ENCODE measurements around the gene LOXHD1.
A peak's percentile ranks its signal among the peaks of the same experiment; 100 is the strongest.

The LOXHD1 gene

GRCh38 chr18:46546111-46546640 lies 110.8 kb downstream of the LOXHD1 start:
- no peak for DNase-seq (ENCODE audit: low spot score)

GRCh38 chr18:46542545-46542944 lies 114.5 kb downstream of the LOXHD1 start:
- DNase-seq (ENCODE audit: low spot score): no peak

DNA sequence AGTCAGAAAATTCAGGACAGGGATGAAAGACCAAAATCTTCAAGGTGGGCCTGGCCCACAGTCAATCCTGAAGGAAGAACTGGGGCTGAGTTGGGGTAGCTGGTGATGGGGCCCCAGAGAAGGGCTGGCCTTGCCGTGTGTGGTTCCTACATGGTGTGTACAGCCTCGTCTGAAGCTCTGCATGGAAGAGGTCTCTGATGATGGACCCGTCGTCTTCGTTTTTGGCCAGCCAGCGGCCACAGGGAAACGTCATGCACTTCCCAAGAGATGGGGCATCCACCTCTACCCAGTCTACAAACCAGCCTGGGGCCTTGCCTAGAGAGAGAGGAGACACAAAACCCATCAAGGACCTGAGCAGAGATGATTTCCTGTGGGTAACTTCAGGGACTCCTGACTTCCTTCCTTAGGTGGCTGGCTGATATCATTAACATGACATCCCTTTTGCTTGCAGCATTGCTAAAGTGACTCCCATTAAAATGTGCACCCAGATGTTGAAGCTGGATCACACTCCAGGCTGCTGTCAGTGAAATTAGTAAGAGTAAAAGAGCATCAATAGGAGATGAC lies 115.3 kb downstream of the LOXHD1 start:
- DNase-seq (ENCODE audit: low spot score): no peak

GRCh38 chr18:46538376-46538775 lies 118.6 kb downstream of the LOXHD1 start:
- DNase-seq (ENCODE audit: low spot score): no peak

- no peak for DNase-seq (ENCODE audit: low spot score)
Observed at GRCh38 chr18:46536215-46536874, 120.7 kb downstream of the LOXHD1 start.

DNA sequence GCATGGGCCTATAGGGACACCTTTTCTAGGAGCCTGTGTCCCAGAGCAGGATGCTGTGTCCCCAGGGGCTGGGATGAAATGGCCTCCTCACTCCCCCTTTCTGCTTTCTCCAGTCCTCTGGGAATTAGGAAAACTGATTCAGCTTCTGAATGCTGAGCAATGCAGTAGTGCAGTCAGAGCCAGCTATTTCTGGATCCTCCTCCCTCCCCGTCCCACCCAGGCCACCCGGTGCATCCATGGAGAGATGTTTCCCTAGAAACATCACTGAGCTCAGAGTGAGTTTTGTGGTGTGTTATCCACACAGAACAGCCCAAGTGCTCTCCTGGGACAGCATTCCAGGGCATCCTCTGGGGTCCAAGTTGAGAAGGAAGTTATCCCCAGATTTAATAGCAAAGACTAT lies 125.5 kb downstream of the LOXHD1 start:
- no peak for DNase-seq (ENCODE audit: low spot score)

GRCh38 chr18:46528037-46528436 lies 129.0 kb downstream of the LOXHD1 start:
- DNase-seq (ENCODE audit: low spot score): no peak

GRCh38 chr18:46519870-46520269 lies 137.2 kb downstream of the LOXHD1 start:
- DNase-seq (ENCODE audit: low spot score): no peak

- DNase-seq (ENCODE audit: low spot score): no peak
Observed at GRCh38 chr18:46518438-46518837, 138.6 kb downstream of the LOXHD1 start.

- no peak for DNase-seq (ENCODE audit: low spot score)
Observed at GRCh38 chr18:46516555-46516954, 140.5 kb downstream of the LOXHD1 start.

- no peak for DNase-seq (ENCODE audit: low spot score)
Observed at GRCh38 chr18:46510386-46510785, 146.6 kb downstream of the LOXHD1 start.

DNA sequence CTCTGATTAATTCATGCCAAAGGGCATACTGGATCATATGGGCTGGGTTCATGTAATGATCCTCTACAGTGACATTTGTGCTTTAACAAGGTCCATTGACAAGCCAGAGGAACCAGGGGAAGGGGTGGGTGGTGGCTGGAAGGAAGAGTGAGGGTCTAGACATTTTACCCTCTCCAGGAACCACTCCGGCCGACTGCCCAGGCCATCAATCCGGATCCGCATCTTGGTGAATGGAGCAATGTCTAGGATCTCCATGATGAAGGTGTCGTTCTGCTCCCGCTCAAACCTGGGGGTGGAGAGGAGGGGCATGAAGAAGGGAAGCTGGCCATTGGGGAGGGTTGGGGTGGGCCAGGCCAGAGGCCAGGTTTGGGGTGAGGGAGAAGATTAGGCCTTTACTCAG lies 147.5 kb downstream of the LOXHD1 start:
- no peak for DNase-seq (ENCODE audit: low spot score)

GRCh38 chr18:46506974-46507586 lies 149.9 kb downstream of the LOXHD1 start:
- DNase-seq (ENCODE audit: low spot score): no peak

DNA sequence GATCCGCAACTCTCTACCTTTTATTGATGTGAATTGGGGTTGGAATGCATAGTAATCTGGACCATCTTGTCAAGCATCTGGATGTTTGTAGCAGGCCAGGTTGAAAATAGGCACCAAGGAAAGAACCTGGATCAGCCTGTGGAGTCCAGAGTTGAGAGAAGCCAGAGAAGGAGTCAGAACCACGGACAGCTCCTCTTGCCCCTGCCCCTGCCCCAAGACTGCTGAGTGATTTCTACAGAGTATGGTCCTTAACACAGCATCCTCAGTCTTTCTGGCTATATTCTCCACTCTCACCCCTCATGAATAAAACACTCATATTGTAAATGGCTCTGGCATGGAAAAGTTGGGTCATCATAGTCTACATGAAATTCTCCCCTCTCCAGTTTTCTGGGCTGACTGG lies 154.6 kb downstream of the LOXHD1 start:
- DNase-seq (ENCODE audit: low spot score): peak; percentile 60

GRCh38 chr18:46497129-46497528 lies 159.9 kb downstream of the LOXHD1 start:
- peak; percentile 76 for DNase-seq (ENCODE audit: low spot score)

GRCh38 chr18:46488471-46489213 lies 168.4 kb downstream of the LOXHD1 start:
- no peak for DNase-seq (ENCODE audit: low spot score)

DNA sequence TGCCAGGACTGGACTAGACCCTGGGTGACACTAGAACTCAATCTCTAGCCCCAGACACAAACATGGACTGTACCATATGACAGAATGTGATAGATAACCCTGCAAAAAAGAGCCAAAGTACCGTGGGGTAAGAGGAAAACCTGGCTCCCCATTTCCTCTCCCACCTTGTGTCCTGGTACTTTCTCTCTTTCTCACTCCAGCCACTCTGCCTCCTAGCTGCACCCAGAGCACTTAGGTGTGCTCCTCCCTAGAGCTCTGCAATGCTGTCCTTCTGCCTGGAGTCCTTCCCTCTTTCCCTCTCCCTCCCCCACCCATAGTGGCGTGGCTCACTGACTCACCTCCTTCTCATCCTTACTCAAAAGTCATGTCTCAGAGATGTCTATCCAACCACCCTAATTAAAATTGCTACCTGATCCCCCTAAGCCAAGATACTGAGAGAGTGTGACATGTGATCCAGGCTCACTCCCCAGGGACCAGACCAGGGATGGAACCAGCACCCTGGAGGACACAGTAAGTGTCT lies 171.3 kb downstream of the LOXHD1 start:
- no peak for DNase-seq (ENCODE audit: low spot score)

GRCh38 chr18:46484971-46485370 lies 172.0 kb downstream of the LOXHD1 start:
- DNase-seq (ENCODE audit: low spot score): no peak

DNA sequence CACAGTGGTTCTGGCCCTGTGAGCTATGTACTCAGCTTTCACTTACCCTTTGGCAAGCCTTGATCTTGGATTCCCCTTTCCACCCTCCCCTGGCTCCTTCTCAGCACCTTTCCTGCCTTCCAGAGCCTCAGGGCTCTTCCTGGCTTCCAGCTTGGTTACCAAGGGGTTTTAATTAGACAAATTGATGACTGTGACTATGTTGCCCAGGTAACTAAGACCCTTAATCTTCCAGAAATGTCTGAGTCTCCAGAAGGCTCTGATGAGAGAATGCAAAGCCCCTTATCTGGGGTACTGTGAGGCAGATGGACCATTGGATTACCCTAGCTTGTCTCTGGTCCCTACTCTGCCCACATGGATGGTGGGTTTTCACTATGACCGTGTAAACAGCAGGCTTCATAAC lies 174.2 kb downstream of the LOXHD1 start:
- no peak for DNase-seq (ENCODE audit: low spot score)

GRCh38 chr18:46481847-46482245 lies 175.2 kb downstream of the LOXHD1 start:
- no peak for DNase-seq (ENCODE audit: low spot score)

DNA sequence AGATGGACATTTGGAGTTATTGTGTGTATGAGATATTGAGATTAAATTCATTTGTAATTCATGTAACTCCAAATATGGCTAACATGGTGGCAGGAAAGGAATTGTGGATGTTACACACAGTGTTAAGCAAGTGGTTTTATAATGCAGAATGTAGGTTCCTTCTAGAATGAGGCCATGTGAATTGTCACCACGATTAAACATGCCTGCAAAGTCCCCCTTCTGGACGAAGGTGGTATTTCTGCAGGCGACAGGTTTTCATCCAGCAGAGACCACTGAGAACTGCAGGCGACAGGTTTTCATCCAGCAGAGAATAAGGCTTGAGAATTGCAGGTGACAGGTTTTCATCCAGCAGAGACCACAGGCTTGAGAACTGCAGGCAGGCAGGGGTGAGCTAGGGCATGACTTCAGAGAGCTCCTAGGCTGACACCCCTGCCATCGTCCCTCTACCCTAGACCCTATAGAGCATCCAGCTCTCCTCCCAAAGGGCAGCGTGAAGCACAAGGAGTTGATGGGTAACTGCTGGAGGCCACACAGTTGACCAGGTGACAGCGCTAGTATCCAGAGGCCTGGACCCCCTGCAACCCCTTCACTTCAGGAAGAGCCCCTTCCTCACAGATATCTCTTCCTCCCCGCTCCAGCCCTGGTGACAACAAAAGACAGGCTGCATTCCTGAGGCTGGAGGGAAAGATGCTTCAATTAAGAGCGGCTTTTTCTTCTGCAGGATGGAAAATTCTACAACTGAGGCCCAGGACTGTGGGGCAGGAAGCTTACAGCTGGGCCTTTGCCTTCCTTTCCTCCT lies 175.8 kb downstream of the LOXHD1 start:
- peak; percentile 72 for DNase-seq (ENCODE audit: low spot score)

GRCh38 chr18:46480226-46480625 lies 176.8 kb downstream of the LOXHD1 start:
- no peak for DNase-seq (ENCODE audit: low spot score)

All from ecto neural progenitor cell (in vitro differentiated cells).